Measurements from ENCODE around the gene CYP27C1.
"Not testable (repeated sequence)": the region's sequence is repeated elsewhere in the genome, so short reads cannot be mapped to it uniquely, and the experiment has no call there.

CYP27C1 gene

GRCh38 chr2:127169066-127169660, 50.9 kb downstream of the CYP27C1 start:
- DNase-seq = no peak

GRCh38 chr2:127166231-127166860, 53.8 kb downstream of the CYP27C1 start:
- DNase-seq = no peak

- peak; percentile 83 for DNase-seq
These were observed 54.6 kb downstream of the CYP27C1 start for GRCh38 chr2:127165539-127165935.

- DNase-seq = no peak
These were observed 55.1 kb downstream of the CYP27C1 start for GRCh38 chr2:127164761-127165538.

GRCh38 chr2:127163921-127164320, 56.2 kb downstream of the CYP27C1 start:
- no peak for DNase-seq

DNA sequence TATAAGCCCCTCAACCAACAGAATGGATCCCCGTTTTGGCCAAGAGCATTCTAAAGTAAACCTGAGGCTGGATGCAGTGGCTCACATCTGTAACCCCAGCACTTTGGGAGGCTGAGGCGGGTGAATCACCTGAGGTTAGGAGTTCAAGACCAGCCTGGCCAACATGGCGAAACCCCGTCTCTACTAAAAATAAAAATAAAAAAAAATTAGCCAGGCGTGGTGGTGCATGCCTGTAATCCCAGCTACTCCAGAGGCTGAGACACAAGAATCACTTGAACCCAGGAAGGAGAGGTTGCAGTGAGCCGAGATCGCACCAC, 57.1 kb downstream of the CYP27C1 start:
- not testable (repeated sequence) for DNase-seq

GRCh38 chr2:127162261-127163089, 57.6 kb downstream of the CYP27C1 start:
- no peak for DNase-seq

- DNase-seq = no peak
These were observed 58.6 kb downstream of the CYP27C1 start for GRCh38 chr2:127161176-127162136.

- DNase-seq = no peak
These were observed 59.4 kb downstream of the CYP27C1 start for GRCh38 chr2:127160676-127161075.

- no peak for DNase-seq
These were observed 60.6 kb downstream of the CYP27C1 start for GRCh38 chr2:127159543-127159942.

GRCh38 chr2:127158614-127159290, 61.3 kb downstream of the CYP27C1 start:
- no peak for DNase-seq

GRCh38 chr2:127157651-127158485, 62.2 kb downstream of the CYP27C1 start:
- no peak for DNase-seq

DNA sequence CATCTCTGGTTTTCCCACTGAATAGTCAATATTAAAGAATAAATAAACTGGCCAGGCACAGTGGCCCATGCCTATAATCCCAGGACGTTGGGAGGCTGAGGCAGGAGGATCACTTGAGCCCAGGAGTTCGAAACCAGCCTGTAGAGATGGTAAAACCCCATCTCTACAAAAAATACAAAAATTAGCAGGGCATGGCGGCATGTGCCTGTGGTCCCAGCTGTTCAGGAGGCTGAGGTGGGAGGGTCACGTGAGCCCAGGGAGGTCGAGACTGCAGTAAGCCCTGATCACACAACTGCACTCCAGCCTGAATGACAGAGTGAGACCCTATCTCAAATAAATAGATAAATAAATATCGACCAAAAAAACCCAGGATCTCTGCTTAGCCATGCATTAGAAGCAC, 63.0 kb downstream of the CYP27C1 start:
- DNase-seq = no peak

- no peak for DNase-seq
These were observed 64.2 kb downstream of the CYP27C1 start for GRCh38 chr2:127155947-127156346.

GRCh38 chr2:127155028-127155581, 65.0 kb downstream of the CYP27C1 start:
- DNase-seq = no peak

GRCh38 chr2:127154396-127154795, 65.7 kb downstream of the CYP27C1 start:
- no peak for DNase-seq

DNA sequence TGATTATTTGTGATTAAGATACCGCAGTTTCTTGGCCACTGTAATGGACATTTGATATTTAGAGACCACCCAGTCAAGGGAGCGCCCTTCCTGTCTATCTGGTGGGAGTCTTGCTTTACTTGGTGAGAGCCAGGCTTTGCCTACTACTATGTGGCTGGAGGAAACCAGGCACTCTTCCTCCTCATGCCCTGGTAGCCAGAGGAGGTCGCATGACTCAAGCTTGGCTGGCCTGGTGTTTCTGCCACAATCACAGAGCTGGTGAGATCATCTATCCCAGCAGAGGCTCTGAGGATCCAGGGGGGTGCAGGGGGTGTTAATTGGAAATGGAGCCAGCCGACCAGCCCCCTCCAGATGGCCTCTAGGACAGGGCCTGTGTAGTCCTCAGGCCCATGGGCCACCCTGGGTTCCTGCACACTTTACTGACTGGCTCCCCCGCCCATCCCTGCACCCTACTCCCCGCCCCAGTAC, 66.4 kb downstream of the CYP27C1 start:
- no peak for DNase-seq

DNA sequence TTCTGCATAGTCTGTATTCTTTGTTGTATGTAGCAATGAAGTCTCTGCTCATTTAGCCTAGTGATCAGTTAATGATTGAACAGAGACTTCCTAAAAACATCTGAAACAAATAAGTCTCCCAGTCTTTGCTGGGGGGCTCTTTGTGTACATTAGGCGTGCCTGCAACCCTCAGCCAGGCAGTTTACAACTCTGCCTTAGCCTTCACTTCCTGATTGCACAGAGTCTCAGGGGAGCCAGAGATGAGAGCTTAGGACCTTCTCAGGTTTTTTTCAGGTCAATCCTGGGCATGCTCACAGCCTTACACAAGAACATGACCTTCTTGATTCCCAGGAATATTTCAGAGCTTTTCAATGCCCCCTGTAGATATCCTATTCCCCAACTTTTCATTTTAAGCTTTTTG, 69.1 kb downstream of the CYP27C1 start:
- DNase-seq = no peak

DNA sequence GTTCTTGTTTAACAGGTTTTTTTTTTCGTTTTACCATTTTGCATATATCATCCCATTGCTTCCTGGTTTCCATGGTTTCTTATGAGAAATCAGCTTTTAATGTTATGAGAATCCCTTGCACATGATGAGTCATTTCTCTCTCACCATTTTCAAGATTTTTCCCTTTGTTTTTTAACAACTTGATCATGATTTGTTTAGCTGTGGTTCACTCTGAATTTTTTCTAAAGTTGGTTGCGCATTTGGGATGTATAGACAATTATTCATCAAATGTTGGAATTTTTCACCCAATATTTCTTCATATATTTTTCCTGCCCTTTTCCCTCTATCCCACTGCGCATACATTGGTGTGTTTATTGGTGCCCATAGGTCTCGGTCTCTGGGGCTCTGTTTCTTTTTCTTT, 70.7 kb downstream of the CYP27C1 start:
- no peak for DNase-seq

DNA sequence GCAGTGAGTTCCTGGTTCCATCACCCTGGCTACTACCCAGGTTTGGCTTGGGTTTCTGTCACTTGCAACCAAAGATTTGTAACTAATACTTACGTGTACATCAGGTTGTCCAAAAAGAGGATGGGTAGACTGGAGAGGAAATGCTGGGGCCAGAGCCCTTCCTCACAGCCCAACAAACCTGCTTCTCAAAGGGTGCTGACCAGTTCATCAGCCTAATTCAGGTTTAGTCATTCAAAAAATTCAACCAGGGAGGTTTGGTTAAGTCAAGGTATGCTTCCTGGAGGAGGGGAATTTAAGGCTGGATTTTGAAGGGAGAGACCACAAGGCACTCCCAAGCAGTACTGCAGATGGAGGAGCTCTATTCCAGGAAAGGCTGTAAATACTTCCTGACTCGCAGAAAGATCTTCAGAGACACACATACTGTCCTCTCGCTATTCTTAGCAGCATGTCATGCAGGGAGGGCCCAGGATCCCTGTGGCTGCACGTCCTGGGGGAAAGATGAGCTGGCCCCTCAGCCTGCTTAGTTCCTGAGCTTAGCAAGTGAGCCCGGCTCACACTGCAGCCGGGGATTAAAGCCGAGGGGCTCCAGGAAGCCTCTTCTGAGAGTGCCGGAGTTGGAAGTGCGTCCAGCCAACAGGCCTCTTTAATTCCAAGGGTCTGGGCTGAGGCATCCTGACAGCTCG, 73.1 kb downstream of the CYP27C1 start:
- DNase-seq = no peak

Data from RPMI8226 (cell line).